Gastrocnemius medialis (tissue), 4 donors: ENCODE results near the gene FCHSD2.

Source experiments
- POLR2A ChIP-seq, 2 donors: fragments of 450-650 bp; IDR thresholded peaks; one replicate each; pipeline ENCODE4 v1.6.1; 2017; ENCODE audit warnings: antibody characterized with exemption in 2 of 2, mild to moderate bottlenecking in 2 of 2, moderate library complexity in 2 of 2
- TF ChIP-seq, protein P1 (sequence below), 5 experiments: fragments of 450-650 bp in 3 of 5; fragments of 200-600 bp in 2 of 5; sonication (generic) in 2 of 5; IDR thresholded peaks in 4 of 5; conservative IDR thresholded peaks in 1 of 5; 1 replicate in 4 of 5; 2 replicates in 1 of 5; pipeline ENCODE4 v1.5.1; 2016 to 2019; ENCODE audit warnings: antibody characterized with exemption in 5 of 5, mild to moderate bottlenecking in 3 of 5, moderate library complexity in 3 of 5

DNA sequence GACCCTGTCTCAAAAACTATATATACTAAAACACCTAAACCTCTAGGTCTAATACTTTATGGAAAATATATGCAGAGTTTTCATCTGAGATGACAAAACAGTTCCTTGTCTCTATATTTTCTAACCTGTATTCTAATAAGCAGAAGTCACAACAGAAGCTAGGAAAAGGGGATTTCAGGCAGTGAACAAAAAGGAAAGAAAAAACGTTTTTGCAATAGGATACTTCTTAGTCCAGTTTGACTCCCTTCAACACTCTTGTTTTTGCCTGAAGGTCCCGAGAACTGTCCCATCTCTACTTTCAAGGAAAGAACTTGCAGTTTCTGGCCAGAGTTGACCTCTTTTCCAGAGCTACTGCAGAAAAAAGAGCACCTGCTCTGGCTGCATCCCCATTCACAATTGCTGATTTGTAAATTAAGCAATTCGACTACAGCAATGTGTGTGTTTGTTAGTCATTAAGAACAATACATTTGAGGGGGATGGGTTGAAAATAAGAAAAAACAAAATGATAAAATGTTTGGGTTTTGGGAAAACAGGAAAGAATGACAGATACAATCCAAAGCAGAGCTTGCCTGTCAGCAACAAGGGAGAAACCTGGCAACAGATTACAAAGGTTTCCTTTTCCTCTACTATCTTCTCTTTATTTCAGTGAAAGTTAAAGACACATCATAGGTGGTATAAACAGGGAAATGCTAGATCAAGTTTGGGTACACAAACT, 160.0 kb downstream of the FCHSD2 start:
- TF ChIP-seq, protein P1, sequence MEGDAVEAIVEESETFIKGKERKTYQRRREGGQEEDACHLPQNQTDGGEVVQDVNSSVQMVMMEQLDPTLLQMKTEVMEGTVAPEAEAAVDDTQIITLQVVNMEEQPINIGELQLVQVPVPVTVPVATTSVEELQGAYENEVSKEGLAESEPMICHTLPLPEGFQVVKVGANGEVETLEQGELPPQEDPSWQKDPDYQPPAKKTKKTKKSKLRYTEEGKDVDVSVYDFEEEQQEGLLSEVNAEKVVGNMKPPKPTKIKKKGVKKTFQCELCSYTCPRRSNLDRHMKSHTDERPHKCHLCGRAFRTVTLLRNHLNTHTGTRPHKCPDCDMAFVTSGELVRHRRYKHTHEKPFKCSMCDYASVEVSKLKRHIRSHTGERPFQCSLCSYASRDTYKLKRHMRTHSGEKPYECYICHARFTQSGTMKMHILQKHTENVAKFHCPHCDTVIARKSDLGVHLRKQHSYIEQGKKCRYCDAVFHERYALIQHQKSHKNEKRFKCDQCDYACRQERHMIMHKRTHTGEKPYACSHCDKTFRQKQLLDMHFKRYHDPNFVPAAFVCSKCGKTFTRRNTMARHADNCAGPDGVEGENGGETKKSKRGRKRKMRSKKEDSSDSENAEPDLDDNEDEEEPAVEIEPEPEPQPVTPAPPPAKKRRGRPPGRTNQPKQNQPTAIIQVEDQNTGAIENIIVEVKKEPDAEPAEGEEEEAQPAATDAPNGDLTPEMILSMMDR (IDR thresholded peaks at IDR 0.05 in 4 of 5, conservative IDR thresholded peaks at IDR 0.05 in 1 of 5) = no peak
- TF ChIP-seq POLR2A (IDR thresholded peaks at IDR 0.05) = no peak
